ENCODE measurements around the gene TRIM42.

- TF ChIP-seq, protein P1, sequence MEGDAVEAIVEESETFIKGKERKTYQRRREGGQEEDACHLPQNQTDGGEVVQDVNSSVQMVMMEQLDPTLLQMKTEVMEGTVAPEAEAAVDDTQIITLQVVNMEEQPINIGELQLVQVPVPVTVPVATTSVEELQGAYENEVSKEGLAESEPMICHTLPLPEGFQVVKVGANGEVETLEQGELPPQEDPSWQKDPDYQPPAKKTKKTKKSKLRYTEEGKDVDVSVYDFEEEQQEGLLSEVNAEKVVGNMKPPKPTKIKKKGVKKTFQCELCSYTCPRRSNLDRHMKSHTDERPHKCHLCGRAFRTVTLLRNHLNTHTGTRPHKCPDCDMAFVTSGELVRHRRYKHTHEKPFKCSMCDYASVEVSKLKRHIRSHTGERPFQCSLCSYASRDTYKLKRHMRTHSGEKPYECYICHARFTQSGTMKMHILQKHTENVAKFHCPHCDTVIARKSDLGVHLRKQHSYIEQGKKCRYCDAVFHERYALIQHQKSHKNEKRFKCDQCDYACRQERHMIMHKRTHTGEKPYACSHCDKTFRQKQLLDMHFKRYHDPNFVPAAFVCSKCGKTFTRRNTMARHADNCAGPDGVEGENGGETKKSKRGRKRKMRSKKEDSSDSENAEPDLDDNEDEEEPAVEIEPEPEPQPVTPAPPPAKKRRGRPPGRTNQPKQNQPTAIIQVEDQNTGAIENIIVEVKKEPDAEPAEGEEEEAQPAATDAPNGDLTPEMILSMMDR (IDR thresholded peaks at IDR 0.05; ENCODE audit: poor library complexity, severe bottlenecking) = peak; percentile 64
- TF ChIP-seq EZH2 (IDR thresholded peaks at IDR 0.05; ENCODE audit: borderline replicate concordance, insufficient read depth, low read length, poor library complexity, severe bottlenecking) (no peak), POLR2AphosphoS5 (IDR thresholded peaks at IDR 0.05) (no peak), MXI1 (conservative IDR thresholded peaks at IDR 0.05; ENCODE audit: poor library complexity, severe bottlenecking) (no peak)
Measured at GRCh38 chr3:140736863-140737460, 59.1 kb downstream of the TRIM42 start.

Data from neural cell (in vitro differentiated cells).